CD4-positive, alpha-beta T cell (primary cell): Measurements from ENCODE around the gene PCK2. TPM values are rescaled to one million over a fixed set of nuclear protein-coding genes. Genes with fewer than 3 reads are reported as not detected.

ENCODE experiments used
- ATAC-seq: fragments of 200-7000 bp; cut with Tn5 transposase; one replicate; pipeline ENCODE4 v1.10.0; 2022; ENCODE audit warnings: mild to moderate bottlenecking; ENCODE audit not compliant: poor library complexity
- CTCF ChIA-PET: fragments of 350-600 bp; sonication (Branson Sonifier 250); formaldehyde crosslinking; loops from one replicate; lab custom pipeline; 2021; ENCODE audit warnings: antibody characterized with exemption, inconsistent platforms; lab: Charles Lee
- POLR2A ChIA-PET: fragments of 350-600 bp; sonication (Branson Sonifier 250); formaldehyde crosslinking; loops from one replicate; lab custom pipeline; 2021; ENCODE audit warnings: antibody characterized with exemption, inconsistent platforms; lab: Charles Lee
- DNase-seq, 14 experiments: peaks; one replicate each; pipeline ENCODE4 v3.0.0-alpha.2; 2013 to 2020; ENCODE audit warnings: mixed read lengths in 2 of 14
- H3K27ac ChIP-seq, 2 donors: one replicate each; pipeline versions ENCODE4 v1.5.1 to v1.7.0; 2013; ENCODE audit warnings: low read length in 2 of 2, low read depth in 1 of 2, mild to moderate bottlenecking in 1 of 2
- H3K27me3 ChIP-seq, 2 experiments: 1 replicate in 1 of 2; 2 replicates in 1 of 2; pipeline versions ENCODE4 v1.6.1 to v1.7.0; 2013; ENCODE audit warnings: low read length in 2 of 2, control low read depth in 1 of 2, mild to moderate bottlenecking in 1 of 2, moderate library complexity in 1 of 2; ENCODE audit not compliant: insufficient read depth in 2 of 2, control insufficient read depth in 1 of 2
- H3K36me3 ChIP-seq: one replicate; pipeline ENCODE4 v1.6.1; 2013; ENCODE audit warnings: low read length, control low read depth; ENCODE audit not compliant: insufficient read depth
- H3K4me1 ChIP-seq: one replicate; pipeline ENCODE4 v1.6.1; 2013; ENCODE audit warnings: low read length, control low read depth; ENCODE audit not compliant: insufficient read depth
- H3K4me3 ChIP-seq: one replicate; pipeline ENCODE4 v1.5.1; 2013; ENCODE audit warnings: mild to moderate bottlenecking, low read length, moderate library complexity
- H3K9me3 ChIP-seq, 2 experiments: 1 replicate in 1 of 2; 2 replicates in 1 of 2; pipeline versions ENCODE4 v1.6.1 to v1.7.0; 2013; ENCODE audit warnings: low read length in 2 of 2, mild to moderate bottlenecking in 2 of 2, control low read depth in 1 of 2, moderate library complexity in 1 of 2; ENCODE audit not compliant: control insufficient read depth in 1 of 2, insufficient read depth in 1 of 2
- H3K27ac Mint-ChIP-seq: one replicate; pipeline ENCODE4 v1.8.0; 2020; ENCODE audit warnings: mixed read lengths
- H3K27me3 Mint-ChIP-seq: one replicate; pipeline ENCODE4 v1.8.0; 2021; ENCODE audit warnings: mixed read lengths
- H3K36me3 Mint-ChIP-seq: one replicate; pipeline ENCODE4 v1.8.0; 2021; ENCODE audit warnings: low read depth, mixed read lengths
- H3K4me1 Mint-ChIP-seq: one replicate; pipeline ENCODE4 v1.8.0; 2021; ENCODE audit warnings: low read depth, mixed read lengths
- H3K4me3 Mint-ChIP-seq: one replicate; pipeline ENCODE4 v1.8.0; 2020; ENCODE audit warnings: mild to moderate bottlenecking, mixed read lengths
- H3K9me3 Mint-ChIP-seq: one replicate; pipeline ENCODE4 v1.8.0; 2020; ENCODE audit warnings: mixed read lengths
- intact Hi-C, 2 experiments: fragments of 100-400 bp; cut with DNase I in 1 of 2; cut with micrococcal nuclease in 1 of 2; formaldehyde crosslinking; loops; one replicate each; pipeline versions ENCODE4 v1.15.1 to v1.9.0; 2023 to 2025; cut with DNase I, micrococcal nuclease
- total RNA-seq, 174 experiments: library from RNA in 2 of 174; stranded (reverse) in 2 of 174; gene quantifications; one replicate each; pipeline ENCODE4 v1.2.3 and lab custom pipeline; 2021 to 2026
- TF ChIP-seq, protein P1 (sequence below): fragments of 200-600 bp; IDR thresholded peaks from one replicate; pipeline ENCODE4 v1.8.0; 2022; ENCODE audit warnings: antibody characterized with exemption, mild to moderate bottlenecking

PCK2 gene
- total RNA-seq, 2 experiments from 2014 or later: 5.2 to 7.4 TPM

DNA sequence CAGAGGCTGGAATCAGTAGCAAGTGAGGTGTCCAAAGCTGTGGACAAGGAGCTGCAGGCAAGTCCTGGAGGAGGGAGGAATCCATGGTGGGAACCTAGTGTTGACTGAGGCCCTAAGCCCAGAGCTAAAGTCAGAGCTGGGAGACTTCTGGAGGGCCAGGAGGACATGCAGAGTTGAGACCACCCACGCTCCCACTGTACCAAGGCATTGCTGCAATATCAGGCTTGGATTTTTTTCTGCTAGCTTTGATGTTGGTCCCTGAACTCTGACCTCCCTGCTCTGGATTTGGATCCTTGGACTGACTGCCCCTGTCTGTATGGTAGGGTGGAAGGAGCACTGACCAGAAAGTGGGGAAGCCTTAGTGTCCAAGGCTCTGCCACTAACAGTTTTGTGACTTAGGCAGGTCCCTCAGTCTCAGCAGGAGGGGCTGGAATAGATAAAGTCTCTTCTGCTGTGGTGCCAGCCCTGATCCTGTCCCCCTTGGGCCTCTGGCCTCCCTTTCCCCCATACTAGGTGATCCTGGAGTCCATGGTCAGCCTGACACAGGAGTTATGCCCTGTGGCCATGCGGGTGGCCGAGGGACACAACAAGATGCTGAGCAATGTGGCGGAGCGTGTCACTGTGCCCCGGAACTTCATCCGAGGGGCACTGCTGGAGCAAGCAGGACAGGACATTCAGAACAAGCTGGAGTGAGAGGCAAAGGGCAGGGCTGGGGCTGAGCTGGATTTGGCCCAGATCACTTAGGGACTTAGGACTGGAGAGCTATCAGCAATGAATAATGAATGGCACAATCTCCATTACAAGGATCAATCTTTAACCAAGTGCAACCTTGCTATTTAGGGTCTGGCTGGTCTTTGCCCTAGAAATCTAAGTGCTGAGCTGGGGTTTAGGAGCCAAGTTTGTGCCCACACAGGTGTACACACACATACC, 32.9 kb upstream of the PCK2 start:
- Mint-ChIP-seq H3K4me3 (no peak overlapping the region), H3K27me3 (no peaks in the 10 kb centered on the region), H3K36me3 (no peaks in the 10 kb centered on the region), H3K27ac (no peak overlapping the region), H3K4me1 (no peaks in the 10 kb centered on the region), H3K9me3 (no peaks in the 10 kb centered on the region)
- Histone ChIP-seq H3K4me1 (no peaks in the 10 kb centered on the region), H3K9me3 (no peaks in the 10 kb centered on the region), H3K36me3 (no peaks in the 10 kb centered on the region), H3K27me3 (no peaks in the 10 kb centered on the region), H3K27ac (no peak overlapping the region), H3K4me3 (no peak overlapping the region)
- DNase-seq (no peak), ATAC-seq (no peak)
- intact Hi-C loops: no loop called here
- TF ChIP-seq, protein P1, sequence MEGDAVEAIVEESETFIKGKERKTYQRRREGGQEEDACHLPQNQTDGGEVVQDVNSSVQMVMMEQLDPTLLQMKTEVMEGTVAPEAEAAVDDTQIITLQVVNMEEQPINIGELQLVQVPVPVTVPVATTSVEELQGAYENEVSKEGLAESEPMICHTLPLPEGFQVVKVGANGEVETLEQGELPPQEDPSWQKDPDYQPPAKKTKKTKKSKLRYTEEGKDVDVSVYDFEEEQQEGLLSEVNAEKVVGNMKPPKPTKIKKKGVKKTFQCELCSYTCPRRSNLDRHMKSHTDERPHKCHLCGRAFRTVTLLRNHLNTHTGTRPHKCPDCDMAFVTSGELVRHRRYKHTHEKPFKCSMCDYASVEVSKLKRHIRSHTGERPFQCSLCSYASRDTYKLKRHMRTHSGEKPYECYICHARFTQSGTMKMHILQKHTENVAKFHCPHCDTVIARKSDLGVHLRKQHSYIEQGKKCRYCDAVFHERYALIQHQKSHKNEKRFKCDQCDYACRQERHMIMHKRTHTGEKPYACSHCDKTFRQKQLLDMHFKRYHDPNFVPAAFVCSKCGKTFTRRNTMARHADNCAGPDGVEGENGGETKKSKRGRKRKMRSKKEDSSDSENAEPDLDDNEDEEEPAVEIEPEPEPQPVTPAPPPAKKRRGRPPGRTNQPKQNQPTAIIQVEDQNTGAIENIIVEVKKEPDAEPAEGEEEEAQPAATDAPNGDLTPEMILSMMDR: no peak
- ChIA-PET CTCF (no interaction called here), POLR2A (interaction anchor here (1.3 kb wide), 1 partner anchor 80 kb away, joined by 5 read pairs; the partner anchor contains the start of gene EMC9)

DNA sequence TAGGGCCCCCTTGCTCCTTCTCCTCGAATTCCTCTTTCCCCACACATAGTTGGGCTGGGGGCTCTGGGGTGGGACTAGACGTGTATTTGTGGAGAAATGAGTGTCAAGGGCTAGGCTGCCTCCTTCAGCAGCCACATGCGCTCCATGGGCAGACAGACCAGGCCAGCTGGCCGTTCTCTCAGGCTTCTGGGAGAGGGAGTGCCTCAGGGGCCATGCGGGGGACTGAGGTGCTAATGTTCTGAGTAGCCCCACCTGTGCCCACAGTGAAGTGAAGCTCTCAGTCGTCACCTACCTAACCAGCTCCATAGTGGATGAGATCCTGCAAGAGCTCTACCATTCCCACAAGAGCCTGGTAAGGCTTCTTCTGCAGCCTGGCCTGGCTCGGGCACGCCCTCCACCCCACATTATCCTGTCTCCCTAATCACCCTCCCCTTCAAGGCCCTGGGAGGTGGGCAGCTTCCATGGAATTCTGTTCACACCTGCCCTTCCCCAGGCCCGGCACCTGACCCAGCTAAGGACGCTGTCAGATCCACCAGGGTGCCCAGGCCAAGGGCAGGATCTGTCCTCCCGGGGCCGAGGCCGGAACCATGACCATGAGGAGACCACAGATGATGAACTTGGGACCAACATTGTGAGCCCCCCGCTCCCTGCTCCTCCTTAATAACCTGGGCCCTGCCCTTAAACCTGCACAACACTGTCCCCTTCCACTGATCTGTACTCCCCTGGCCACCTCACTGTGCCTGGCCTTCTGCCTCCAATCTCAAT, 31.7 kb upstream of the PCK2 start:
- Histone ChIP-seq H3K27me3 (no peaks in the 10 kb centered on the region), H3K36me3 (no peaks in the 10 kb centered on the region), H3K9me3 (no peaks in the 10 kb centered on the region), H3K27ac (no peak overlapping the region), H3K4me3 (no peak overlapping the region), H3K4me1 (no peaks in the 10 kb centered on the region)
- Mint-ChIP-seq H3K4me1 (no peaks in the 10 kb centered on the region), H3K36me3 (no peaks in the 10 kb centered on the region), H3K27me3 (no peaks in the 10 kb centered on the region), H3K4me3 (no peak overlapping the region), H3K9me3 (no peaks in the 10 kb centered on the region), H3K27ac (no peak overlapping the region)
- DNase-seq (no peak), ATAC-seq (no peak)
- TF ChIP-seq, protein P1: no peak
- ChIA-PET CTCF (no interaction called here), POLR2A (interaction anchor here (1.3 kb wide), 1 partner anchor 79 kb away, joined by 5 read pairs; the partner anchor contains the start of gene EMC9)
- intact Hi-C loops: no loop called here

DNA sequence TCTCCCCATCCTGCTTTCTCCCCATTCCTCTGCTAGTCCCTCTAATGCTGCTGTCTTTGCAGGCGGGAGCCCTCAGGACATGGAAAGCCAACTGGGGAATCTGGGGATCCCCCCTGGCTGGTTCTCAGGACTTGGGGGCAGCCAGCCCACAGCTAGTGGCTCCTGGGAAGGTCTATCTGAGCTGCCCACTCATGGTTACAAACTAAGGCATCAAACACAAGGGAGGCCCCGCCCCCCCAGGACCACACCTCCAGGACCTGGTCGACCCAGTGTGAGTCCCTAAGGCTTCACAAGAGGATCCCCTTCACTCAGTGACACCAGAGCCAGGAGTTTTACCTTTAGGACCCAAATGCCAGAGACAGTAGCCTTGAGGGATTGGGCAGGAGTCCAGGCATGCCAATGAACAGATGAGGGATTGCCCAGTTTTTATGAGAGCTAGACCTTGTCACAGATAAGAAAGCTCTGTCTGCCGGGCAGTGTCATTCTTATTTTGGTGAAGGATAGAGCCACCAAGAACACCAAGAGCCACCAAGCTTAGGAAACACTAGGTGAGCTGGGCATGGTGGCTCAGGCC, 30.8 kb upstream of the PCK2 start:
- no peaks in the 10 kb centered on the region for H3K36me3 Mint-ChIP-seq
- Histone ChIP-seq H3K27ac (no peak overlapping the region), H3K36me3 (no peaks in the 10 kb centered on the region), H3K4me3 (no peak overlapping the region), H3K4me1 (no peaks in the 10 kb centered on the region), H3K9me3 (no peaks in the 10 kb centered on the region), H3K27me3 (no peaks in the 10 kb centered on the region)
- H3K27ac Mint-ChIP-seq: no peak overlapping the region
- TF ChIP-seq, protein P1: no peak
- no peak overlapping the region for H3K4me3 Mint-ChIP-seq
- no peaks in the 10 kb centered on the region for H3K4me1 Mint-ChIP-seq
- no peak for DNase-seq
- intact Hi-C loops: no loop called here
- H3K9me3 Mint-ChIP-seq: no peaks in the 10 kb centered on the region
- H3K27me3 Mint-ChIP-seq: no peaks in the 10 kb centered on the region
- ChIA-PET CTCF (no interaction called here), POLR2A (no interaction called here)
- ATAC-seq: no peak
